NCI-H226 (cell line): ENCODE results near the gene TM4SF1.
A peak's percentile ranks its signal among the peaks of the same experiment; 100 is the strongest.
"Not testable (repeated sequence)": the region's sequence is repeated elsewhere in the genome, so short reads cannot be mapped to it uniquely, and the experiment has no call there.

Source experiments
- DNase-seq: peaks from one replicate; pipeline ENCODE4 v3.0.0-alpha.2; 2015

Gene TM4SF1

GRCh38 chr3:149337486-149337885 is 40.0 kb downstream of the TM4SF1 start:
- not testable (repeated sequence) for DNase-seq

- DNase-seq, result no peak
These were observed 40.5 kb downstream of the TM4SF1 start for GRCh38 chr3:149336925-149337324.

GRCh38 chr3:149333176-149333859 is 44.1 kb downstream of the TM4SF1 start, which contains the start of gene TM4SF18:
TSS of gene TM4SF18 (minus strand) at chr3:149333636. CDS start at chr3:149333382, 254 bp downstream.
- DNase-seq, result no peak

GRCh38 chr3:149332771-149333170 is 44.7 kb downstream of the TM4SF1 start:
- DNase-seq, result no peak

GRCh38 chr3:149332227-149332765 is 45.2 kb downstream of the TM4SF1 start:
- no peak for DNase-seq

GRCh38 chr3:149331396-149331795 is 46.1 kb downstream of the TM4SF1 start:
- no peak for DNase-seq

GRCh38 chr3:149330609-149331331 is 46.7 kb downstream of the TM4SF1 start:
- peak; percentile 45 for DNase-seq

GRCh38 chr3:149327156-149327555 is 50.3 kb downstream of the TM4SF1 start:
- DNase-seq, result no peak

- DNase-seq, result no peak
These were observed 51.9 kb downstream of the TM4SF1 start for GRCh38 chr3:149325581-149325980.

GRCh38 chr3:149324332-149324731 is 53.1 kb downstream of the TM4SF1 start:
- DNase-seq, result no peak

- DNase-seq, result no peak
These were observed 55.8 kb downstream of the TM4SF1 start for GRCh38 chr3:149321640-149322039.

GRCh38 chr3:149321136-149321535 is 56.3 kb downstream of the TM4SF1 start:
- no peak for DNase-seq

- no peak for DNase-seq
These were observed 57.7 kb downstream of the TM4SF1 start for GRCh38 chr3:149319750-149320149.
